MM.1S (cell line): ENCODE results near the gene ATG10.

Experiments
- DNase-seq: peaks from one replicate; pipeline ENCODE4 v3.0.0-alpha.2; 2015
- H2AFZ ChIP-seq: fragments of 300-600 bp; sonication (generic); 2 replicates; pipeline ENCODE4 v1.6.0; 2016; ENCODE audit warnings: antibody characterized with exemption, low read length
- H3F3A ChIP-seq: fragments of 300-600 bp; sonication (generic); 2 replicates; pipeline ENCODE4 v1.6.1; 2016; ENCODE audit warnings: mild to moderate bottlenecking, antibody characterized with exemption, low read length, moderate library complexity, mixed read lengths; ENCODE audit not compliant: insufficient read depth
- H3K27ac ChIP-seq: fragments of 300-600 bp; sonication (generic); 2 replicates; pipeline ENCODE4 v1.5.1; 2016; ENCODE audit warnings: mild to moderate bottlenecking, low read length
- H3K27me3 ChIP-seq: fragments of 300-600 bp; sonication (generic); replicated peaks from 2 replicates; pipeline ENCODE4 v1.6.0; 2016; ENCODE audit warnings: low read length; ENCODE audit not compliant: insufficient read depth
- H3K36me3 ChIP-seq: fragments of 300-600 bp; sonication (generic); replicated peaks from 2 replicates; pipeline ENCODE4 v1.6.1; 2016; ENCODE audit warnings: mild to moderate bottlenecking, low read length, mixed read lengths; ENCODE audit not compliant: insufficient read depth
- H3K4me1 ChIP-seq: fragments of 300-600 bp; sonication (generic); 2 replicates; pipeline ENCODE4 v1.6.1; 2016; ENCODE audit warnings: low read length, mixed read lengths
- H3K4me2 ChIP-seq: fragments of 300-600 bp; sonication (generic); 2 replicates; pipeline ENCODE4 v1.6.0; 2016; ENCODE audit warnings: low read depth, low read length
- H3K4me3 ChIP-seq: fragments of 300-600 bp; sonication (generic); 2 replicates; pipeline ENCODE4 v1.5.1; 2016; ENCODE audit warnings: low read length, mixed read lengths
- H3K79me2 ChIP-seq: fragments of 300-600 bp; sonication (generic); 2 replicates; pipeline ENCODE4 v1.6.1; 2016; ENCODE audit warnings: mixed run types, low read length, mixed read lengths
- H3K9ac ChIP-seq: fragments of 300-600 bp; sonication (generic); 2 replicates; pipeline ENCODE4 v1.6.1; 2016; ENCODE audit warnings: low read length, mixed read lengths
- H3K9me2 ChIP-seq: fragments of 300-600 bp; sonication (generic); replicated peaks from 2 replicates; pipeline ENCODE4 v1.6.1; 2016; ENCODE audit warnings: mild to moderate bottlenecking, low read length, mixed read lengths; ENCODE audit not compliant: insufficient read depth
- H3K9me3 ChIP-seq: fragments of 300-600 bp; sonication (generic); replicated peaks from 2 replicates; pipeline ENCODE4 v1.6.1; 2016; ENCODE audit warnings: mild to moderate bottlenecking, low read length, mixed read lengths; ENCODE audit not compliant: insufficient read depth
- H4K20me1 ChIP-seq: fragments of 300-600 bp; sonication (generic); 2 replicates; pipeline ENCODE4 v1.6.1; 2016; ENCODE audit warnings: mild to moderate bottlenecking, low read length, moderate library complexity, mixed read lengths; ENCODE audit not compliant: insufficient read depth
- CTCF ChIP-seq: fragments of 300-600 bp; sonication (generic); IDR thresholded peaks from 2 replicates; pipeline ENCODE4 v1.5.1; 2016; ENCODE audit warnings: antibody characterized with exemption, low read length, mixed read lengths
- EZH2 ChIP-seq: fragments of 300-600 bp; sonication (generic); optimal IDR thresholded peaks from 2 replicates; pipeline ENCODE3; 2017; ENCODE audit warnings: low read depth, mild to moderate bottlenecking, antibody characterized with exemption, low read length, mixed read lengths
- EZH2phosphoT487 ChIP-seq: fragments of 300-600 bp; sonication (generic); IDR thresholded peaks from 2 replicates; pipeline ENCODE4 v1.6.1; 2018; ENCODE audit warnings: antibody characterized with exemption, low read length

The ATG10 gene

GRCh38 chr5:82115858-82116257 is 144.0 kb downstream of the ATG10 start:
- Histone ChIP-seq H2AFZ (no peak overlapping the region), H3K9ac (no peak overlapping the region), H3K4me1 (peaks cover 9% of the 10 kb centered on the region), H3K9me2 (no peaks in the 10 kb centered on the region), H3K79me2 (no peaks in the 10 kb centered on the region), H3K4me2 (no peak overlapping the region), H3K36me3 (no peaks in the 10 kb centered on the region), H3K27ac (no peak overlapping the region), H3K9me3 (no peaks in the 10 kb centered on the region), H3F3A (0 out of 2 replicates have a peak, but pooled peaks cover 3% of the 10 kb centered on the region), H3K27me3 (no peaks in the 10 kb centered on the region), H4K20me1 (no peaks in the 10 kb centered on the region), H3K4me3 (no peak overlapping the region)
- DNase-seq = no peak
- TF ChIP-seq CTCF (no peak), EZH2 (no peak), EZH2phosphoT487 (no peak)

GRCh38 chr5:82119889-82120288 is 148.1 kb downstream of the ATG10 start:
- Histone ChIP-seq H3F3A (no peaks in the 10 kb centered on the region), H3K9ac (no peak overlapping the region)

GRCh38 chr5:82129723-82130285 is 158.0 kb downstream of the ATG10 start:
- Histone ChIP-seq H4K20me1 (no peaks in the 10 kb centered on the region), H3K36me3 (no peaks in the 10 kb centered on the region), H3K9ac (no peak overlapping the region), H3K27me3 (no peaks in the 10 kb centered on the region), H3K27ac (no peak overlapping the region), H2AFZ (no peak overlapping the region), H3K4me1 (no peaks in the 10 kb centered on the region), H3F3A (no peaks in the 10 kb centered on the region), H3K9me2 (no peaks in the 10 kb centered on the region), H3K79me2 (no peaks in the 10 kb centered on the region), H3K4me2 (no peak overlapping the region), H3K4me3 (no peak overlapping the region), H3K9me3 (no peaks in the 10 kb centered on the region)
- no peak for DNase-seq
- TF ChIP-seq EZH2 (no peak), EZH2phosphoT487 (no peak), CTCF (no peak)

More at GRCh38 chr5:82119889-82120288, 148.1 kb downstream of the ATG10 start:
- no peak overlapping the region for H3K4me2 ChIP-seq
- H4K20me1 ChIP-seq = no peaks in the 10 kb centered on the region
- H3K27ac ChIP-seq = no peak overlapping the region
- H3K36me3 ChIP-seq = no peaks in the 10 kb centered on the region
- no peaks in the 10 kb centered on the region for H3K27me3 ChIP-seq
- no peaks in the 10 kb centered on the region for H3K79me2 ChIP-seq
- H3K4me1 ChIP-seq = no peaks in the 10 kb centered on the region
- H2AFZ ChIP-seq = no peak overlapping the region
- no peak for DNase-seq
- H3K4me3 ChIP-seq = no peak overlapping the region
- H3K9me3 ChIP-seq = no peaks in the 10 kb centered on the region
- no peaks in the 10 kb centered on the region for H3K9me2 ChIP-seq
- TF ChIP-seq EZH2phosphoT487 (no peak), CTCF (no peak), EZH2 (no peak)
